ENCODE measurements around the gene ANXA5. TPM values are rescaled to one million over a fixed set of nuclear protein-coding genes. Genes with fewer than 3 reads are reported as not detected.
"Not testable (repeated sequence)": the region's sequence is repeated elsewhere in the genome, so short reads cannot be mapped to it uniquely, and the experiment has no call there.

The ANXA5 gene
- total RNA-seq, 6 experiments from 2014 or later: 52.2 to 216 (median 97.8) TPM

DNA sequence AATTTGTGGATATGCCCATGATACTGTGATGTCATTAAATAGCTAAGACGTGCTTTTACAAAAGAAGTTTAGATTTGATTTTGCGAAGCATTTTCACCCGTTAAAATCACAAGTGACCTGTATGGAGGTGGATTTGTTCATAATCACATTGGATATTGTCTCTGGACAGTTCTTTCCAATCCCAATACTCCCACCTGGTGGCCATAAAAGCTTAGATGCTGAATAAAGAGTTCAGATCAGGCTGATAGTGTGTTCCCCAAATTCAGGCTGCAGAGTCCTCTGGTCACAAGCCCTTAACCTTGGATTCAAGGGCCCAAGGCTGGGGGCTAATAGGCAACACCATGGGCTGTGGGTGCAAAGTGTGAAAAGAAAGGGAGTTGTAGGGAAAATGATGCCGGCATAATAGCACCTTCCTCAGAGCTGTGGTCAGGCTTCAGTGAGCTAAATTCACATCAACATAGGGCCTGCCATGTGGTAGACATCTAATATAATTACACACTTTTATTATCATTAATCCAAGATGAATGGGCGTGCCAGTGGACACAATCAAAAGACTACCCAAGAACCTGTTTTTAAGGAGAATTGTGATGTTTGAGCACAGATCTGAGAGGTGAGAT, 40.1 kb upstream of the ANXA5 start:
- H3K36me3 ChIP-seq: no peaks in the 10 kb centered on the region
- DNase-seq: no peak
- ATAC-seq: peak; percentile 69 to 82 (median 74)
- H3K27ac ChIP-seq: no peak overlapping the region
- H3K4me1 ChIP-seq: no peaks in the 10 kb centered on the region
- intact Hi-C loops (cut with DNase I): loop anchor here in 1 of 2 donors (10.0 kb wide), 1 partner anchor 272 kb away; no protein-coding TSS in a partner anchor
- H3K4me3 ChIP-seq: no peak overlapping the region
- no peaks in the 10 kb centered on the region for H3K27me3 ChIP-seq
- WGBS (ENCODE audit: insufficient coverage, low coverage, low lambda C conversion rate, missing lambda C conversion rate): 41% methylated on average over 5 of the region's 5 CpGs
- TF ChIP-seq, protein P1, sequence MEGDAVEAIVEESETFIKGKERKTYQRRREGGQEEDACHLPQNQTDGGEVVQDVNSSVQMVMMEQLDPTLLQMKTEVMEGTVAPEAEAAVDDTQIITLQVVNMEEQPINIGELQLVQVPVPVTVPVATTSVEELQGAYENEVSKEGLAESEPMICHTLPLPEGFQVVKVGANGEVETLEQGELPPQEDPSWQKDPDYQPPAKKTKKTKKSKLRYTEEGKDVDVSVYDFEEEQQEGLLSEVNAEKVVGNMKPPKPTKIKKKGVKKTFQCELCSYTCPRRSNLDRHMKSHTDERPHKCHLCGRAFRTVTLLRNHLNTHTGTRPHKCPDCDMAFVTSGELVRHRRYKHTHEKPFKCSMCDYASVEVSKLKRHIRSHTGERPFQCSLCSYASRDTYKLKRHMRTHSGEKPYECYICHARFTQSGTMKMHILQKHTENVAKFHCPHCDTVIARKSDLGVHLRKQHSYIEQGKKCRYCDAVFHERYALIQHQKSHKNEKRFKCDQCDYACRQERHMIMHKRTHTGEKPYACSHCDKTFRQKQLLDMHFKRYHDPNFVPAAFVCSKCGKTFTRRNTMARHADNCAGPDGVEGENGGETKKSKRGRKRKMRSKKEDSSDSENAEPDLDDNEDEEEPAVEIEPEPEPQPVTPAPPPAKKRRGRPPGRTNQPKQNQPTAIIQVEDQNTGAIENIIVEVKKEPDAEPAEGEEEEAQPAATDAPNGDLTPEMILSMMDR (IDR thresholded peaks at IDR 0.05): peak; percentile 48 to 62 (median 54)
- no peak for TF ChIP-seq POLR2A (IDR thresholded peaks at IDR 0.05)
- H3K9me3 ChIP-seq: no peaks in the 10 kb centered on the region

GRCh38 chr4:121734571-121734970, 37.8 kb upstream of the ANXA5 start:
- no peak overlapping the region for H3K4me3 ChIP-seq
- no peaks in the 10 kb centered on the region for H3K27me3 ChIP-seq
- no peaks in the 10 kb centered on the region for H3K4me1 ChIP-seq
- DNase-seq (no peak), ATAC-seq (no peak)
- H3K27ac ChIP-seq: no peak overlapping the region
- intact Hi-C loops (cut with DNase I): loop anchor here in 1 of 2 donors (10.0 kb wide), 1 partner anchor 270 kb away; no protein-coding TSS in a partner anchor
- 80% methylated on average over 1 of the region's 1 CpG for WGBS (ENCODE audit: insufficient coverage, low coverage, low lambda C conversion rate, missing lambda C conversion rate)
- no peaks in the 10 kb centered on the region for H3K36me3 ChIP-seq
- H3K9me3 ChIP-seq: no peaks in the 10 kb centered on the region
- TF ChIP-seq, protein P1 (IDR thresholded peaks at IDR 0.05): no peak
- no peak for TF ChIP-seq POLR2A (IDR thresholded peaks at IDR 0.05)

- intact Hi-C loops (cut with DNase I): loop anchor here in 1 of 2 donors (10.0 kb wide), 1 partner anchor 269 kb away; no protein-coding TSS in a partner anchor
Measured at GRCh38 chr4:121733942-121734341, 37.2 kb upstream of the ANXA5 start.

GRCh38 chr4:121729753-121730152, 33.0 kb upstream of the ANXA5 start:
- H3K9me3 ChIP-seq, H3K36me3 ChIP-seq, H3K4me3 ChIP-seq, H3K27ac ChIP-seq, H3K27me3 ChIP-seq, H3K4me1 ChIP-seq, ATAC-seq, DNase-seq: not testable (repeated sequence)
- WGBS (ENCODE audit: insufficient coverage, low coverage, low lambda C conversion rate, missing lambda C conversion rate): 100% methylated on average over 2 of the region's 2 CpGs
- intact Hi-C loops (cut with DNase I): loop anchor here (10.0 kb wide), 3 partner anchors 245 to 355 kb away; no protein-coding TSS in a partner anchor

More at GRCh38 chr4:121733942-121734341, 37.2 kb upstream of the ANXA5 start:
- TF ChIP-seq POLR2A (IDR thresholded peaks at IDR 0.05): no peak
- TF ChIP-seq, protein P1 (IDR thresholded peaks at IDR 0.05): no peak
- Histone ChIP-seq H3K9me3 (no peaks in the 10 kb centered on the region), H3K27ac (no peak overlapping the region), H3K4me1 (no peaks in the 10 kb centered on the region), H3K27me3 (no peaks in the 10 kb centered on the region), H3K4me3 (no peak overlapping the region), H3K36me3 (no peaks in the 10 kb centered on the region)
- 33% methylated on average over 1 of the region's 1 CpG for WGBS (ENCODE audit: insufficient coverage, low coverage, low lambda C conversion rate, missing lambda C conversion rate)
- no peak for ATAC-seq
- DNase-seq: no peak

GRCh38 chr4:121728798-121729226, 32.0 kb upstream of the ANXA5 start:
- DNase-seq (no peak), ATAC-seq (no peak)
- Histone ChIP-seq H3K4me1 (no peaks in the 10 kb centered on the region), H3K4me3 (no peak overlapping the region), H3K27me3 (no peaks in the 10 kb centered on the region), H3K9me3 (no peaks in the 10 kb centered on the region), H3K36me3 (no peaks in the 10 kb centered on the region), H3K27ac (no peak overlapping the region)
- no peak for TF ChIP-seq POLR2A (IDR thresholded peaks at IDR 0.05)
- TF ChIP-seq, protein P1 (IDR thresholded peaks at IDR 0.05): no peak
- intact Hi-C loops (cut with DNase I): loop anchor here in 1 of 2 donors (10.0 kb wide), 2 partner anchors 244 to 354 kb away; no protein-coding TSS in a partner anchor
- 77% methylated on average over 3 of the region's 3 CpGs for WGBS (ENCODE audit: insufficient coverage, low coverage, low lambda C conversion rate, missing lambda C conversion rate)

Data from right lobe of liver (tissue), 6 donors.